ENCODE measurements around the gene PI4KB.

PI4KB gene

DNA sequence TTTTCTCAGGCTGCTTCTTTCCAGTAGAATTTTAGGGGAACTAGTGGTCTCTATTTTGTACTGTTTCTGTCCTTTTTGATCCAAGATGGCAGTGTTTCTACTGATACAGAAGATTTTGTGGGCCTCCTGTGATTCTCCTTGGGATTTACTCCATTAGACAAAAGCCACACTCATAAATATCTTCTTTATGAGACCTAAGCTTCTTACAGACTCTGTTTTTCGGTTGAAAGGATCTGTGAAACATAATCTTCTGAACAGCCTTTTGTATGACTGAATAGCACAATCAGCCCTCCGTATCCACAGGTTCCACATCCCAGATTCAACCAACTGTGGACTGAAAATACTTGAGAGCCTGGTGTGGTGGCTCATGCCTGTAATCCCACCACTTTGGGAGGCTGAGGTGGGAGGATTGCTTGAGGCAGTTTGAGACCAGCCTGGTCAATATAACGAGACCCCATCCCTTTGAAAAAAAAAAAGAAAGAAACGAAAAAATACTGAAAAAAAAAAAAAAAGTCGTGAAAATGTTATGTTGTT lies 83.5 kb downstream of the PI4KB start:
- DNase-seq (ENCODE audit: extremely low spot score): no peak
- POLR2A ChIA-PET: interaction anchor here (0.8 kb wide), 1 partner anchor 31 kb away, joined by 3 read pairs; no protein-coding TSS in a partner anchor
- CTCF ChIA-PET: interaction anchor here (0.7 kb wide), 1 partner anchor 93 kb away, joined by 3 read pairs; no protein-coding TSS in a partner anchor
- no peak for TF ChIP-seq TARDBP (IDR thresholded peaks at IDR 0.05)
- TF ChIP-seq ARNT (IDR thresholded peaks at IDR 0.05): no peak
- TF ChIP-seq CTBP1 (IDR thresholded peaks at IDR 0.05; ENCODE audit: borderline replicate concordance): no peak
- no peak for TF ChIP-seq LEF1 (IDR thresholded peaks at IDR 0.05; ENCODE audit: borderline replicate concordance)
- no peak for TF ChIP-seq BHLHE40 (IDR thresholded peaks at IDR 0.05; ENCODE audit: borderline replicate concordance)
- TF ChIP-seq FOXA1 (IDR thresholded peaks at IDR 0.05): no peak
- TF ChIP-seq, protein P1, sequence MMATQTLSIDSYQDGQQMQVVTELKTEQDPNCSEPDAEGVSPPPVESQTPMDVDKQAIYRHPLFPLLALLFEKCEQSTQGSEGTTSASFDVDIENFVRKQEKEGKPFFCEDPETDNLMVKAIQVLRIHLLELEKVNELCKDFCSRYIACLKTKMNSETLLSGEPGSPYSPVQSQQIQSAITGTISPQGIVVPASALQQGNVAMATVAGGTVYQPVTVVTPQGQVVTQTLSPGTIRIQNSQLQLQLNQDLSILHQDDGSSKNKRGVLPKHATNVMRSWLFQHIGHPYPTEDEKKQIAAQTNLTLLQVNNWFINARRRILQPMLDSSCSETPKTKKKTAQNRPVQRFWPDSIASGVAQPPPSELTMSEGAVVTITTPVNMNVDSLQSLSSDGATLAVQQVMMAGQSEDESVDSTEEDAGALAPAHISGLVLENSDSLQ (IDR thresholded peaks at IDR 0.05): no peak
- TF ChIP-seq L3MBTL2 (conservative IDR thresholded peaks at IDR 0.05): no peak
- TF ChIP-seq SP1 (IDR thresholded peaks at IDR 0.05): no peak
- no peak for TF ChIP-seq NFRKB (IDR thresholded peaks at IDR 0.05)
- TF ChIP-seq FOXK2 (IDR thresholded peaks at IDR 0.05): no peak
- TF ChIP-seq FOXM1 (IDR thresholded peaks at IDR 0.05; ENCODE audit: borderline replicate concordance): no peak
- TF ChIP-seq HDGF (IDR thresholded peaks at IDR 0.05; ENCODE audit: borderline replicate concordance): no peak
- no peak for TF ChIP-seq ELF4 (IDR thresholded peaks at IDR 0.05)
- TF ChIP-seq SUZ12 (IDR thresholded peaks at IDR 0.05): no peak
- TF ChIP-seq ZNF384 (IDR thresholded peaks at IDR 0.05): no peak

GRCh38 chr1:151242442-151242841 lies 84.8 kb downstream of the PI4KB start:
- DNase-seq (ENCODE audit: extremely low spot score): no peak
- POLR2A ChIA-PET: interaction anchor here (0.8 kb wide), 2 partner anchors 12 kb away, joined by 3 to 4 read pairs; partner anchors contain the start of gene PSMD4
- no peak for TF ChIP-seq SUZ12 (IDR thresholded peaks at IDR 0.05)
- CTCF ChIA-PET: interaction anchor here (1.2 kb wide), 1 partner anchor 9 kb away, joined by 3 read pairs; no protein-coding TSS in a partner anchor
